H1 (cell line): ENCODE results near the gene MRFAP1L1. TPM values are rescaled to one million over a fixed set of nuclear protein-coding genes. Genes with fewer than 3 reads are reported as not detected.

Experiments used
- polyA plus RNA-seq, 7 experiments: library from polyadenylated mRNA; depleted of rRNA in 3 of 7; stranded (reverse) in 5 of 7; unstranded in 2 of 7; fragments of >200 nt in 5 of 7; fragments of 200-250 nt in 2 of 7; gene quantifications; 1 replicate in 5 of 7; 2 replicates in 1 of 7; 4 replicates in 1 of 7; pipeline versions ENCODE4 v1.2.1 to v1.2.3, GENCODE V29; 2011 to 2013; ENCODE audit warnings: missing spikeins in 2 of 7, mixed read lengths in 2 of 7
- total RNA-seq: library from RNA; stranded (reverse); fragmentation: NEBNext Ultra II Directional; extraction: Animal tissue kit (Norgen Biotek cat#: 25700); gene quantifications from 2 replicates; pipeline ENCODE4 v1.2.1, GENCODE V29; 2021
- TF ChIP-seq, protein P1 (sequence below): IDR thresholded peaks from 2 replicates; pipeline ENCODE4 v1.6.1; 2012; ENCODE audit warnings: inconsistent platforms

MRFAP1L1 gene
- total and polyA plus RNA-seq, 2 of the 8 experiments (the other 6 are each of a cell fraction or from before 2014, with no cell fraction given) = 26.8 to 54.3 TPM

DNA sequence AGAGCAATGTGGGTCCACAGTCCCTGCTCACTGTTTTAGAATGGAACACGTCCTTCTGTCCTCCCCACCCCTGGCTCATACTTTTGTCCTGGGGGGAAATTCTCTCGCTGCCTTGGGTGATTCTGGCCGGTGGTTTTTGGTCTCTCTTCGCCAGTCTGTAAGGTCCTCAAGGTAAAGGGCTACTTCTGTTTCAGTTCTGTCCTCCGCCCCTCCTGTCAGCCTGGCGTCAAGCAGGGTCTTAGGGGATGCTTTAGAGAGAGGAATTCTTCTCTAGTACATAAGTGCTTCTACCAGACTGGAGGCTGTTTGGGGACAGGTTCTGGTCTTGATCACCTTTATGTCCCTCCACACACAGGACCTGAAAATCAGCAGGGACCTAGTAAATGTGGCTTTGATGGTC, 617 bp upstream of the MRFAP1L1 start (continued):
- TF ChIP-seq, protein P1, sequence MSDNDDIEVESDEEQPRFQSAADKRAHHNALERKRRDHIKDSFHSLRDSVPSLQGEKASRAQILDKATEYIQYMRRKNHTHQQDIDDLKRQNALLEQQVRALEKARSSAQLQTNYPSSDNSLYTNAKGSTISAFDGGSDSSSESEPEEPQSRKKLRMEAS = no peak
- TF ChIP-seq, all 59 proteins: peak for 0
